Calu3 (cell line): ENCODE measurements around the gene SECISBP2. TPM values are rescaled to one million over a fixed set of nuclear protein-coding genes. Genes with fewer than 3 reads are reported as not detected.

Source experiments
- BruUV-seq: library from RNA; stranded (reverse); fragments of 400-500 nt; replicated peaks from 2 replicates; lab custom pipeline; 2021; lab: Mats Ljungman, UMichigan
- CTCF ChIA-PET: fragments of 300-600 bp; sonication (Branson Sonifier 250); formaldehyde crosslinking; loops from one replicate; lab custom pipeline; 2022; ENCODE audit warnings: antibody characterized with exemption; lab: Charles Lee
- DNase-seq: peaks from one replicate; pipeline ENCODE4 v3.0.0; 2022
- H3K27ac Mint-ChIP-seq: one replicate; pipeline ENCODE4 v1.8.0; 2022; ENCODE audit warnings: mixed read lengths; ENCODE audit not compliant: unreplicated experiment
- H3K27me3 Mint-ChIP-seq: one replicate; pipeline ENCODE4 v1.8.0; 2022; ENCODE audit warnings: mixed read lengths; ENCODE audit not compliant: unreplicated experiment
- H3K36me3 Mint-ChIP-seq: one replicate; pipeline ENCODE4 v1.8.0; 2022; ENCODE audit warnings: mild to moderate bottlenecking, moderate library complexity, mixed read lengths; ENCODE audit not compliant: insufficient read depth, unreplicated experiment
- H3K4me1 Mint-ChIP-seq: one replicate; pipeline ENCODE4 v1.8.0; 2022; ENCODE audit warnings: mild to moderate bottlenecking, low read depth, mixed read lengths; ENCODE audit not compliant: unreplicated experiment
- H3K4me3 Mint-ChIP-seq: one replicate; pipeline ENCODE4 v1.8.0; 2022; ENCODE audit warnings: mild to moderate bottlenecking, low read depth, moderate library complexity, mixed read lengths; ENCODE audit not compliant: unreplicated experiment
- H3K9me3 Mint-ChIP-seq: one replicate; pipeline ENCODE4 v1.8.0; 2022; ENCODE audit warnings: low read depth, mixed read lengths; ENCODE audit not compliant: unreplicated experiment
- intact Hi-C: fragments of 100-400 bp; cut with micrococcal nuclease; formaldehyde crosslinking; loops from one replicate; pipeline ENCODE4 v1.10.0; 2022; ENCODE audit not compliant: unreplicated experiment
- total RNA-seq: library from RNA; stranded (reverse); gene quantifications from 2 replicates; pipeline ENCODE4 v1.2.3, GENCODE V29; 2022
- TF ChIP-seq, protein P1 (sequence below): fragments of 200-600 bp; IDR thresholded peaks from one replicate; pipeline ENCODE4 v1.8.0; 2022; ENCODE audit warnings: antibody characterized with exemption; ENCODE audit not compliant: unreplicated experiment

The SECISBP2 gene
- total RNA-seq, 1 experiment from 2014 or later = 27.8 TPM

DNA sequence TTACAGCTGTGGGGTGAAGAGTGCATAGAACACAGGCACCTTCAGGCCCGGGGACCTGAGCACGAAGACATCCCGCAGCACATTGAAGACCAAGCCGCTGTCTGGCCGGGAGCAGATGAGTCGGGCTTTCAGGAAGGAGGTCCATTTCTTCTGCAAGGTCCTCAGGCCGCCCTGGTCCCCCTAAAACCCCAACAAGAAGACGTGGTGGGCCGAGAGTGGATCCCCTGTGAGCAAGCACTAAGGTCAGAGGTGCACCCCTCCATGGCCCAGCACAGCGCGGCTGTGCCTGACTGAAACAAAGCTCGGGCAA is 70.5 kb downstream of the SECISBP2 start:
- CTCF ChIA-PET = no interaction called here
- no peaks in the 10 kb centered on the region for H3K36me3 Mint-ChIP-seq
- intact Hi-C loops = no loop called here
- no TSS peak for BruUV-seq
- H3K4me3 Mint-ChIP-seq = no peak overlapping the region
- no peaks in the 10 kb centered on the region for H3K27me3 Mint-ChIP-seq
- H3K9me3 Mint-ChIP-seq = no peaks in the 10 kb centered on the region
- TF ChIP-seq, protein P1, sequence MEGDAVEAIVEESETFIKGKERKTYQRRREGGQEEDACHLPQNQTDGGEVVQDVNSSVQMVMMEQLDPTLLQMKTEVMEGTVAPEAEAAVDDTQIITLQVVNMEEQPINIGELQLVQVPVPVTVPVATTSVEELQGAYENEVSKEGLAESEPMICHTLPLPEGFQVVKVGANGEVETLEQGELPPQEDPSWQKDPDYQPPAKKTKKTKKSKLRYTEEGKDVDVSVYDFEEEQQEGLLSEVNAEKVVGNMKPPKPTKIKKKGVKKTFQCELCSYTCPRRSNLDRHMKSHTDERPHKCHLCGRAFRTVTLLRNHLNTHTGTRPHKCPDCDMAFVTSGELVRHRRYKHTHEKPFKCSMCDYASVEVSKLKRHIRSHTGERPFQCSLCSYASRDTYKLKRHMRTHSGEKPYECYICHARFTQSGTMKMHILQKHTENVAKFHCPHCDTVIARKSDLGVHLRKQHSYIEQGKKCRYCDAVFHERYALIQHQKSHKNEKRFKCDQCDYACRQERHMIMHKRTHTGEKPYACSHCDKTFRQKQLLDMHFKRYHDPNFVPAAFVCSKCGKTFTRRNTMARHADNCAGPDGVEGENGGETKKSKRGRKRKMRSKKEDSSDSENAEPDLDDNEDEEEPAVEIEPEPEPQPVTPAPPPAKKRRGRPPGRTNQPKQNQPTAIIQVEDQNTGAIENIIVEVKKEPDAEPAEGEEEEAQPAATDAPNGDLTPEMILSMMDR = no peak
- no peak for DNase-seq
- H3K27ac Mint-ChIP-seq = no peak overlapping the region
- H3K4me1 Mint-ChIP-seq = no peaks in the 10 kb centered on the region

DNA sequence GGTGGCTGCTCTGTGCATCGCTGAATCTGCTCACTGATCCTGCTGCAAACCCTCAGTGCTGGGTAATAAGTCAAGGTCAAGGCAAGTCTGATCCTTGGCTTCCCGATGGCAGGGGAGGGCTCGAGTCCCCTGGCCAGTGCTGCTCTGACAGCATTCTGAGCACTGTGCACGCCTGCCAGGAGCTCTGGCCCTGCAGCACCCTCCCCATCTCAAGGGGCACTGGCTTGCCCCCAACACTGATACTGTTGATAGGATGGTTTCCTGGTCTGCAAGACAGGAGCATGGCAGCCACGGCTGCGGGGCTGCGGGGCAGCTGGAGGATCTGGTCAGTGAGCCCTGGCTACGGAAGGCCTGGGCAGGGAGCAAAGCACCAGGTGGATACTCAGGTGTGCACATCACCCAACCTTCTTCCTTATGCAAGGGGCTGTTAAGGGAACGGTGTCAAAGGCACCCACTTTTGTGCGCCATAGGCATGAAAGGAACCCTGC is 71.8 kb downstream of the SECISBP2 start:
- no TSS peak for BruUV-seq
- TF ChIP-seq, protein P1 = no peak
- CTCF ChIA-PET = no interaction called here
- intact Hi-C loops = no loop called here
- H3K4me3 Mint-ChIP-seq = no peak overlapping the region
- H3K27ac Mint-ChIP-seq = no peak overlapping the region
- H3K36me3 Mint-ChIP-seq = no peaks in the 10 kb centered on the region
- H3K9me3 Mint-ChIP-seq = no peaks in the 10 kb centered on the region
- no peaks in the 10 kb centered on the region for H3K27me3 Mint-ChIP-seq
- no peaks in the 10 kb centered on the region for H3K4me1 Mint-ChIP-seq
- DNase-seq = no peak

DNA sequence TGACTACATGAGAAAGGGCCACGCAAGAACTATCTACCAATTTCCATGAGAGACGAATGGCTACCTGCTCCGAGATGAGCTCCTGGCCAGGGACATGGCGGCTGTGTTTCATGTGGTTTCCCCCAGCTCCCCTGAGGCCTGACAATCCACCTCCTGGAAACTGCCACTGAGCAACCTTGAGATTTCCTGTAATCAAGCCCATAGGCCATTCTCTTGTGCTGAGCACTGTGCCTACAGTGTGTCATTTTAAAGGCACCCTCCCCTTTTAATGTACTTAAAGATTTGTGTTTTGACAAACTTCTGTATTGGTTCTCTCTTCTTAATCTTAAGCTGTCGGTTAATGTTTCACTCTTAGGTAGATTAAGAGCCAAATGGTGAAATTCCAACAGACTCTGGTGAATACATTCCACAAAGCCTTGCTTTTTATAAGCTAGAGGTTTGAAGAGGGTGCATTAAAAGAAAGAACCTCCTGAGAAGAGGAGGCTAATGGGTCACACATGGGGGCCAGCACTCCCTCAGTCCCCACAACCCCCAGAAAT is 72.3 kb downstream of the SECISBP2 start:
- intact Hi-C loops = no loop called here
- CTCF ChIA-PET = no interaction called here
- Mint-ChIP-seq H3K4me1 (no peaks in the 10 kb centered on the region), H3K27me3 (no peaks in the 10 kb centered on the region), H3K4me3 (no peak overlapping the region), H3K27ac (no peak overlapping the region), H3K36me3 (no peaks in the 10 kb centered on the region), H3K9me3 (no peaks in the 10 kb centered on the region)
- TF ChIP-seq, protein P1 = no peak
- no TSS peak for BruUV-seq
- DNase-seq = no peak

DNA sequence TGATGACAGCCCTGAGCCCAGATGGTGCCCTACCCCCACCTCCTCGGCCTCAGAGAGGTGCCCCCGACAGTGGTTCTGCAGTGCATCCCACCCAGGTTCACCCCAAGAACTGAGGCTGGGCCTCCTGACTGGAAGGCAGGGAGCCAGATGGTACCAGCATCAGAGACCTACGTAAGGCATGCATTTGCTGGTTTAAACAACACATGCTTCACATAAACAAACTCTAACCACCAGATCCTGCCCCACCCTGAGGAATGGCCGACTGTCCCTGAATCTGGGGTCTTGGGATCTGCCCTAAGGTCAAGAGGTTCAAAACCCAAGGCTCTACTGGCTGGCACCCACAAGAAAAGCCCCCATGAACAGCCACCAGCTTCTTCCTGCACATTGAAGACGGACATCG is 73.3 kb downstream of the SECISBP2 start:
- no peaks in the 10 kb centered on the region for H3K36me3 Mint-ChIP-seq
- no peaks in the 10 kb centered on the region for H3K9me3 Mint-ChIP-seq
- intact Hi-C loops = no loop called here
- no peaks in the 10 kb centered on the region for H3K4me1 Mint-ChIP-seq
- TF ChIP-seq, protein P1 = no peak
- H3K4me3 Mint-ChIP-seq = no peak overlapping the region
- H3K27me3 Mint-ChIP-seq = no peaks in the 10 kb centered on the region
- CTCF ChIA-PET = no interaction called here
- BruUV-seq = no TSS peak
- H3K27ac Mint-ChIP-seq = no peak overlapping the region
- no peak for DNase-seq
